Tibial nerve (tissue), 4 donors: Measurements from ENCODE around the gene ART5.

Source experiments
- EP300 ChIP-seq, 2 donors: sonication (generic); formaldehyde crosslinking; IDR thresholded peaks; one replicate each; pipeline ENCODE4 v1.6.1; 2017; ENCODE audit warnings: antibody characterized with exemption in 2 of 2, mild to moderate bottlenecking in 1 of 2
- POLR2A ChIP-seq, 2 donors: fragments of 450-650 bp; IDR thresholded peaks; one replicate each; pipeline ENCODE4 v1.6.1; 2017; ENCODE audit warnings: antibody characterized with exemption in 2 of 2, mild to moderate bottlenecking in 2 of 2, moderate library complexity in 2 of 2
- TF ChIP-seq, protein P1 (sequence below), 5 experiments: fragments of 200-600 bp in 3 of 5; fragments of 450-650 bp in 2 of 5; sonication (generic) in 3 of 5; IDR thresholded peaks; one replicate each; pipeline ENCODE4 v1.5.1; 2016 to 2019; ENCODE audit warnings: antibody characterized with exemption in 5 of 5, mild to moderate bottlenecking in 3 of 5, moderate library complexity in 2 of 5

DNA sequence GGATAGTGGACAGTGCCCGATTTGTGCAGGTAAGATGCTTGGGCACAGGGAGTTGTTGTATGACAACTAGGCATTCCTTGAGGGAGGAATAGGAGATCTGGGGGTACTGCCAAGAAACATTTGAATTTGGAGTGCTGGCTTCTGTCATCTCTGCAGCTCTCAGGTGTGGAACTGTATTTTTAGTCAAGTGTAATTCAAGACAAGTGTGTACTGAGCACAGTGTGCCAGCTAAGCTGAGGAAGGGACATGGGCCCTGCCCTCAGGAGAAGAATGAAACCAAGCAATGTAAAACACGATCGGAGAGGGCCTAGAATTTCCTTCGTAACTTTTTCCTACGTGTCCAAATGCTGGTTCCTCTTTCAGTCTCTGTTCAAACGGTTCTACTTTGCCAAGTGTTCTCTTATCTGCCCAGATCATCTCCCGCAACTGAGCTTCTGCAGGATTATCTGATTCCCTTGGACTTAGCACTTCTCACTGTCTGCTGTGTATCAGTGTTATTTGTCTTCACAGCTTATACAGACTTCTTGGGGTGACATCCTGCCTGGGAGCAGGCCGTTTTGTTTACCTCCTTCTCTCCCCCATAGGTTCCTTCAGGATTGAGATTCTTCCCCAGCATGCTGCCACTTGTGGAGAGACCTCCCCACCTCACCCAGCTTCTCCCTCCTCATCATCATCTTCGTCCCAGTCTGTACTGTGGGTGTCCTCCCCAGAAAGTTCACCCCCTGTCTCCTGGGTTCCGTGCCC, 27.6 kb downstream of the ART5 start:
- TF ChIP-seq, protein P1, sequence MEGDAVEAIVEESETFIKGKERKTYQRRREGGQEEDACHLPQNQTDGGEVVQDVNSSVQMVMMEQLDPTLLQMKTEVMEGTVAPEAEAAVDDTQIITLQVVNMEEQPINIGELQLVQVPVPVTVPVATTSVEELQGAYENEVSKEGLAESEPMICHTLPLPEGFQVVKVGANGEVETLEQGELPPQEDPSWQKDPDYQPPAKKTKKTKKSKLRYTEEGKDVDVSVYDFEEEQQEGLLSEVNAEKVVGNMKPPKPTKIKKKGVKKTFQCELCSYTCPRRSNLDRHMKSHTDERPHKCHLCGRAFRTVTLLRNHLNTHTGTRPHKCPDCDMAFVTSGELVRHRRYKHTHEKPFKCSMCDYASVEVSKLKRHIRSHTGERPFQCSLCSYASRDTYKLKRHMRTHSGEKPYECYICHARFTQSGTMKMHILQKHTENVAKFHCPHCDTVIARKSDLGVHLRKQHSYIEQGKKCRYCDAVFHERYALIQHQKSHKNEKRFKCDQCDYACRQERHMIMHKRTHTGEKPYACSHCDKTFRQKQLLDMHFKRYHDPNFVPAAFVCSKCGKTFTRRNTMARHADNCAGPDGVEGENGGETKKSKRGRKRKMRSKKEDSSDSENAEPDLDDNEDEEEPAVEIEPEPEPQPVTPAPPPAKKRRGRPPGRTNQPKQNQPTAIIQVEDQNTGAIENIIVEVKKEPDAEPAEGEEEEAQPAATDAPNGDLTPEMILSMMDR (IDR thresholded peaks at IDR 0.05), result no peak
- TF ChIP-seq POLR2A (IDR thresholded peaks at IDR 0.05) (no peak), EP300 (IDR thresholded peaks at IDR 0.05) (no peak)
